NOMO-1 treated with DMSO at 0.1 percent for 48 hours (cell line): ENCODE data around the gene RAB3IL1.
A peak's percentile ranks its signal among the peaks of the same experiment; 100 is the strongest.
"Not testable (repeated sequence)": the region's sequence is repeated elsewhere in the genome, so short reads cannot be mapped to it uniquely, and the experiment has no call there.

ENCODE experiments used
- DNase-seq: peaks from one replicate; lab custom pipeline; 2025; ENCODE audit not compliant: unreplicated experiment; lab: John Stamatoyannopoulos, UW

RAB3IL1 gene

GRCh38 chr11:61887839-61888494 is 29.4 kb downstream of the RAB3IL1 start:
- no peak for DNase-seq

DNA sequence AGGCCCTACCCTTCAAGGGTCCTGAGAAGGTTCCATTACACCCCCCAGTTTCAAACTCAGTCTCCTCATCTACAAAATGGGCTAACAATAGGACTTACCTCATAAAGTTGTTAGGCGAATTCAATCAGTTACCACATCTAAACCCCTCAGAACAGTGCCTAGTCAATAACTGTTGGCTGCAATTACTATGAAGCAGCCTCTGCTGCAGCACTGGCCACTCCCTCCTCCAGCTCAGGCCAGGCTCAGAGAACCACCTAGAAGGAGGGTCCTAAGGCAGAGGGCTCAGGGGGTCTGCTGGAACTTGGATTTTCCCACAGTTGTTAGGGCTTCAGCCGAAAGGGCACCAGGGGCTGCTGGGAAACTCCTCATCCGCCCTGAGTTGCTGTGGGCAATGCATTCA is 30.7 kb downstream of the RAB3IL1 start:
- DNase-seq, result no peak

- DNase-seq, result no peak
These were observed 31.4 kb downstream of the RAB3IL1 start for GRCh38 chr11:61885784-61886580.

GRCh38 chr11:61885166-61885778 is 32.1 kb downstream of the RAB3IL1 start:
- no peak for DNase-seq

- no peak for DNase-seq
These were observed 33.4 kb downstream of the RAB3IL1 start for GRCh38 chr11:61883947-61884346.

GRCh38 chr11:61883327-61883726 is 34.0 kb downstream of the RAB3IL1 start:
- DNase-seq, result no peak

DNA sequence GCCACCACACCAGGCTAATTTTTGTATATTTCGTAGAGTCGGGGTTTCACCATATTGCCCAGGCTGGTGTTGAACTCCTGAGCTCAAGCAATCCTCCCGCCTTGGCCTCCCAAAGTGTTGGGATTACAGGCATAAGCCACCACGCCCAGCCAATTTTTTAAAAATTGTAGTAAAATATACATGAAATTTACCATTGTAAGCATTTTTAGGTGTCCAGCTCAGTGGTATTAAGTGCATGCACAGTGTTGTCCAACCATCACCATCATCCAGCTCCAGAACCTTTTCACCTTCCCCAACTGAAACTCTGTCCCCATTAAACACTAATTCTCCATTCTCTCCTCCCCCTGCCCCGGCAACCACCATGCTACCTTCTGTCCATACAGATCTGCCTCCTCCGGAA is 34.5 kb downstream of the RAB3IL1 start:
- DNase-seq, result no peak

DNA sequence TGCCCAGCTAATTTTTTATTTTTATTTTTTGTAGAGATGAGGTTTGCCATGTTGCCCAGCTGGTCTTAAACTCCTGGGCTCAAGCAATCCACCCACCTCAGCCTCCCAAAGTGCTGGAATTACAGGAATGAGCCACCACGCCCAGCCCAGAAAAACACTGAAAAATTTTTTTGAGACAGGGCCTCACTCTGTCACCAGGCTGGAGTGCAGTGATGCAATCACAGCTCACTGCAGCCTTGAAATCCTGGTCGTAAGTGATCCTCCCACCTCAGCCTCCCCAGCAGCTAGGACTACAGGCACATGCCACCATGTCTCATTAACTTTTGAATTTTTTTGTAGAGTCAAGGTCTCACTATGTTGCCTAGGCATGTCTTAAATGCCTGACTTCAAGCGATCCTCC is 35.1 kb downstream of the RAB3IL1 start:
- DNase-seq, result not testable (repeated sequence)

DNA sequence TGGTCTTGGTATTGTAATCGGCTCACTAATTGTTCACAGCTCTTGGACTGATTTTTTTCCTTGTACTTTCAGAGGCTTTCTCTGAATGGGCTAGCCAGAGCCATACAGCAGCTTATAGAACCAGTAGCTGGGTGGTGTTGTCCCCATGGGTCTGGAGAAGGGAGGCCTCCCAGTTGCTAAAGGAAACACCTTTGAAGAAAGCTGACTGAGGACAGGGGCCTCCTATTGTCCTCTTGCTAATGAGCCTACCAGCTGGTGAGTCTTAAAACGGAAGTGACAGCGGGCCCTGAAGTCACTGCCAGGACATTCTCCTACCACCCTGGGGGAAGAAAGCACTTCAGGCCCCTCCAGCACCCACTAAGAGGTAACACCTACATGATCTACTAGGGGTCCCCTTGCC is 36.0 kb downstream of the RAB3IL1 start:
- no peak for DNase-seq

DNA sequence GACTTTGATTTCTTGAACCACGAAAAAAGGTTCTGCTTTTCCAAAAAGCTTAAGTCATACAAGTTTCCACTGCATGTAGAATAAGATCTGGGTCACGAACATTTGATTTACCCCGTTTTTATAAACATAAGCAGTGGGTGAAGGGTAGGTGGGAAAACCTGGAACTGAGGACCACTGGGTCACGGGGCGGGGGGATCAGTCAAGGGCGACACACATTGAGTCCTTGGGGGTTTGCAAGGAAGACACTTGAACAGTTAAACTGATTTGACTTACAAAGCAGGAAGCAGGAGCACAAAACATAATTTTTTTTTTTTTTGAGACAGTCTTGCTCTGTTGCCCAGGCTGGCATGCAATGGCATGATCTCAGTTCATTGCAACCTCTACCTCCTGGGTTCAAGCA is 36.9 kb downstream of the RAB3IL1 start:
- no peak for DNase-seq

- no peak for DNase-seq
These were observed 37.3 kb downstream of the RAB3IL1 start for GRCh38 chr11:61880031-61880430.

DNA sequence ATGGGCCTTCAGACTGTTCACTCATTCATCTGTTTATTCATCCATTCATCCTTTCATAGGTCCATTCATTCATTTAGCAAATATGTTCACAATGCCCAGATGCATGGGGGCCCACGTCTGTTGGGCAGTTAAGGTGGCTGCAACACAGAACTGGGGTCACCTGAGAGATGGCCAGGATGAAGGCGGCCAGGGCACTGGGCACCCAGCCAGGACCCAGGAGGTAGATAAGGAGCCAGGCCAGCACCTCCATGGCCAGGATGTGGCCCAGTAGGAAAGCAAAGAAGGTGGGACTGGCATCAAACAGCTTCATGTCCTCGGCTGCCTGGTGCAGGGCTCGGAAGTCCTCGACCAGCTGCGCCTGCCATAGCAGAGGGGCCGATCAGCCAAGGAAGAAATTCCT is 38.2 kb downstream of the RAB3IL1 start:
- no peak for DNase-seq

DNA sequence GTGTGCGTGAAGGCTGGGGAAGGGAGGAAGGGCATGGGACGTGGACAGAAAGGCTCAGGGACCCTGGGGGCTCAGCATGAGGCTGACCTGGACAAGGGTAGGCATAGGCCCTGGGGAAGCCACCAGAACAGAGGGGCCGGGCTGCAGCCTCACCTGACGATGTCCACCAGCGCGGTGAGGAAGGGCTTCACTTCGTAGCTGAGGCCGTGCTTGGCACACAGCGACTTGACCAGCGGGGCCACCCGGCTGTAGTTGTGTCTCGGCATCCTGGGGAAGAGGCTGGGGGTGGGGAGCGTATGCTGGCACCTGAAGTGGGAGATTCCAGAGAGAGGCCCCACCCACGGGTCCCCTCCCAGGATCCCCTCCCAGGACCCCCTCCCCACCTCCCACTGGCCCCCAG is 41.7 kb downstream of the RAB3IL1 start:
- DNase-seq, result no peak

DNA sequence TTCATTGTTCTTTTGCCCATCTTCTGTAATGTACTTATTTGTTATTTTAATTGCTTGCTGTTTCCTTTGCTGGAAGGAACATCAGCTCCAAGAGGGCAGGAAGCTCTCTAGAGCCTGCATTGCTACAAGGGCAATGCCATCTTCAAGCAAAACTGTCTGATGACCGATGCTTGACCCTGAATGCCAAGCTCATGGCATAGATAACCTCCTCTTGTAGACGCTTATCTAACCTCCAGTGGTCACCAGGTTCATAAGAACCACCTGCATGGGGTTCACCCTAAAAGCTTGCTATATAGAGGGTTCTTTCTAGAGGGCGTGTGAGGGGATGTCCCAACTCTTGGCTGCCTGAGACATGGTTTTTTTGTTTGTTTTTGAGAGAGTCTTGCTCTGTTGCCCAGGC is 42.5 kb downstream of the RAB3IL1 start:
- no peak for DNase-seq

- no peak for DNase-seq
These were observed 43.0 kb downstream of the RAB3IL1 start for GRCh38 chr11:61874377-61874809.

- DNase-seq, result no peak
These were observed 43.6 kb downstream of the RAB3IL1 start for GRCh38 chr11:61873588-61874376.

DNA sequence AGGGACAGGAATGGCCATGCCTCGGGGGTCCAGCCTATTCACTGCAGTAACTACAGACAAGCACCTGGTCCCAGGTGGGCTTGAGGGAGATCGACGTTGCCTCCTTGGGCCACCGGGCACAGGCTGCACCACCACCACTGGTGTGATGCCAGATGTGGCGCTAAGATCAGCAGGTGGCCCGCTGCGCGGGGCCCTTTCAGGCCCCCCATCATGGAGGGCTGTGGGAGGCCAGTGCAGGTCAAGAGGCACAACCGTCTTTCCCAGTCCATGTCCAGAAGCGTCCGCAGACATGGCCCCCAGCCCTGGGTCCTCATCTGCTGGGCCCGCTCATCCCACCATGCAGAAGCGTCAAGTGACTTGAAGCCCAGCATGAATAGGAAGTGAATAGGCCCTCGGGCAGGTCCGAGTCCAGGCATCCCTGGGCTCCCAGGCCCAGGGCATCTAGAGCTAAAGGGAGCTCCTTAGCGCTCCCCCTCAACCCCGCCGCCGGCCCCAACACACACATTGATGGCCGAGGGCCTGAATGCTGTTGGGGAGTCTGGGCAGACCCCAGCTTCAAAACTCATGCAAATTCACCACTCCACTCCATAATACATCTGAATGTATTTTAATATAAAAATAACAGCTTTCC is 44.3 kb downstream of the RAB3IL1 start:
- no peak for DNase-seq

DNA sequence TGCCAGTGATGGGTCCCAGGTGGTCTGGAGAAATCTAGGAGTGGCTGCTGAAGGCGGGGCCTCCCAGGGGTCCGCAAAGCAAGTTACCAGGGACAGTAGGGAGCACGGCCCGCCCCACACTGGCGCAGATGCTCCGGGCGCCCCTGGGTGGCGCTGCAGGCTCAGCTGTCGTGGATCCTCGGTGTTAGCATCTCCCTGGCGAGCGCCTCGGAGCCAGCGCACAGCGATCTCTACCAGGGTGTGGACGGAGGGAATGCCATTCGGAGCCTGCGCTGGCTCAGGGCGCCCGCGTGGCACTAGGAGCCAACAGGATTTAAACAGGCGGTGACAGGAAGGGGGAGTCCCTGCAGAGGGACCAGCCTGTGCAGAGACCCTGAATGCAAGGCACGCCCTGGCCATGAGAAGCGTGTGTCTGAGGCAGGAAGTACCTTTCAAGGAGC is 46.2 kb downstream of the RAB3IL1 start:
- peak; percentile 41 for DNase-seq

DNA sequence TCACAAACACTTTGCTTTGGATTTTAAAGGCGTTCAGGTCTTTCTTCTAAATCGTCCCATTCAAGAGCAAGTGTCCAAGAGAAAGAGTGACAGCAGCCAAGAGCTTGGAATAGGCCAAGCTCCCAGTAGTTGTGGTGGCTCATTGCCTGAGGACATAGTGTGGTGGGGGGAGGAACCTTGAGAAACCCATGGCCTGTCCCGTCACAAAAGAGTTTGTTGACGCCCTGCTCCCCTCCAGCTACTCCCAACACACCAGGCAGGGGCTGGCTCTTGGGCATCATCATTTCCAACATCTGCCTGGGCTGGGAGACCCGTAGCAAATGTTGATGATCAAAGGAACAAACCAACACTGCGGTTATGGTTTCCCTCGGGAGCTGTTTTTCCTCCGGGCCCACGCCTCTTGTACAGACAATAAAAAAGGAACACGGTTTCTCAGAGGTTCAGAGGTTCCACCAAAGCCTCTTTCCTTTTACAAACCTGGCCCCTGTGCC is 46.8 kb downstream of the RAB3IL1 start:
- no peak for DNase-seq

DNA sequence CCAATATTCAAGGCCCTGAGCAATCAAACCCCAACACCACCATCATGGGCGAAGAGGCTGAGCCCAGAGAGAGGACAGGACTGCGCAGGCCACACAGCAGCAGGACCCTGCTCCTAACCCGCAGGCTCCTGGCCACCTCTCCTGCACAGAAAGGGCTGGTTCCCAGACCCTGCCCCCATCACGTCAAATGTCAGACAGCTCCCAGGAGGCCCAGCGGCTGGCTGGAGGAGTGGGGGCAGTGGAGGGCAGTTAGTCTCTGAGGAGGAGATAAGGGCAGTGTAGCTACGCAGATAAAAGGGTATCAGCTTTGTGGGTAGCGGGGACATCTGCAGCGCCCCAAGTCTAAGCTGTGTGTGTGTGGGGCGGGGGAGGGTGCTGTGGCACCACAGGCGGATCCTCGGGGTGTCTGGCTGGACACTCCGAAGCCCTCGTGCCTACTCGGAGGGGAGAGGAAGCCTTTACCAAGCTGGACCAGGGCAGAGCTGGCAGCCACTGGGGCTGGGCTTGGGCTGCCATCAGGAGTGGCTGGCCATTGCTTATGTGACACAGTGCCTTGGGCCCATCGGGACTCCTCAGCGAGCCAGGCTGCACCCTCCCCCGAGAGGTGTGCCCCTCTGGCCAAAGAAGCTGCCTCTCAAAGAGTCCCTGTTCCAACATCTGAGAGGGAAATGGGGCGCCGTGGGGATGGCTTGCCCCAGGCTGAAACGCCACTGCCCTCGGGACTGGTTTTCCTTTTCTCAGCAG is 47.5 kb downstream of the RAB3IL1 start:
- DNase-seq, result no peak
